HG03342 (cell line): ENCODE data around the gene SMC1B.
"Not testable (repeated sequence)": the region's sequence is repeated elsewhere in the genome, so short reads cannot be mapped to it uniquely, and the experiment has no call there.

ENCODE experiments used
- ATAC-seq: cut with Tn5 transposase; IDR thresholded peaks from one replicate; pipeline ENCODE4 v1.9.1; 2021; ENCODE audit warnings: mild to moderate bottlenecking, moderate library complexity; ENCODE audit not compliant: unreplicated experiment

SMC1B gene

GRCh38 chr22:45353786-45354185, 59.6 kb downstream of the SMC1B start:
- ATAC-seq: no peak

GRCh38 chr22:45352757-45353156, 60.6 kb downstream of the SMC1B start:
- ATAC-seq: not testable (repeated sequence)

DNA sequence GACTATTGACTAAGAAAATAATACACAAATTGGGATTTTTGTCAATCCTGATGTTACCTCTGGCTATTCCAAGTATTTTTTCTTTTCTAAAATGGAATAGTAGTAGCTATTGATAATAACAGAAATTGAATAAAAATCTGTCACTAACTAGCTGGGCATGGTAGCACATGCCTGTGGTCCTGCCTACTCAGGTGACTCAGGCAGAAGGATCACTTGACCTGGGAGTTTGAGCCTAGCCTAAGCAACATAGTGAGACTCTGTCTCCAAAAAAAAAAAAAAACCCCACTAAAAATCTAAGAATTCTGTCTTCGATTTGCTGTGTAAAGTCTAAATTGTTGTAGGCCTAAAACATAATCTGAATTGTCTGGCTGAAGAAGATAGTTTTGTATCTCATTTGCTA, 61.4 kb downstream of the SMC1B start:
- ATAC-seq: no peak

GRCh38 chr22:45349916-45350315, 63.5 kb downstream of the SMC1B start:
- no peak for ATAC-seq

- no peak for ATAC-seq
Measured at GRCh38 chr22:45344334-45344733, 69.1 kb downstream of the SMC1B start.

- ATAC-seq: no peak
Measured at GRCh38 chr22:45343143-45343542, 70.3 kb downstream of the SMC1B start.

DNA sequence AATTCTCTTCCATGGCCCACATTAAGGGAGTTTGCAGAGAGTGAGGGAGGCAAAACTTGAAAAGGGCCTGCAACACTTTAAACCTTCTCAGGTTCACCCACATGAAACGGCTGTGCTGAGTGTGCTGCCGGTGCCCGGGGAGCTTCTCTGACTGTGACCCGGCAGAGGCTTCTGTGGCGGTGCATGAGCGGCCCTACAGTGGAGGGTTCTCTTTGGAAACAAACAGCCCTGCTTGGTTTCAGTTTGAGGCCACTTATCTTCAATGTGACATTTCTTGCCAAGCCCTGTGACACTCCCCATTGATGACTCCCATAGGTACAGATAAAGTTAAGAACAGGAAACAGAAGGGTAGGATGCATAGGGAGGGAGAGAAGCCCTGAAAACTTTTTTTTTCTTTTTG, 71.9 kb downstream of the SMC1B start:
- no peak for ATAC-seq

DNA sequence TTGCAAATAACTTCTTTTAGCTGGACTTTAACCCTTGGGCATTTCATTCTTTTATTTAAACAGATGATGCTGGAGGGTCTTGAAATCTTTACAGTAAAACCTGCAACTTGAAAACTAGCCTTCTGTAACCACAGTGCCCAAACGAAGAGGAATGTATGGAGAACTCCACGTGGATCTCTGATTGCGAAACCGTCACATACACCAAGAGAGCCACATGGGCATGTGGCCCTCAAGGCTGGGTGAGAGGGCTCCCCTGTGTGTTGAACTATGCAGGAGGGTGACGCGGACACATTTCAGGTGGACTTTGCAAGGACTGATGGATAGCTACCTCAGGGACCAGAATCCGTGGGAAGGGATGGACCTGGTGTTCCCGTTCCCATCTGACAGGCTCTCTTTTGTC, 73.1 kb downstream of the SMC1B start:
- no peak for ATAC-seq

DNA sequence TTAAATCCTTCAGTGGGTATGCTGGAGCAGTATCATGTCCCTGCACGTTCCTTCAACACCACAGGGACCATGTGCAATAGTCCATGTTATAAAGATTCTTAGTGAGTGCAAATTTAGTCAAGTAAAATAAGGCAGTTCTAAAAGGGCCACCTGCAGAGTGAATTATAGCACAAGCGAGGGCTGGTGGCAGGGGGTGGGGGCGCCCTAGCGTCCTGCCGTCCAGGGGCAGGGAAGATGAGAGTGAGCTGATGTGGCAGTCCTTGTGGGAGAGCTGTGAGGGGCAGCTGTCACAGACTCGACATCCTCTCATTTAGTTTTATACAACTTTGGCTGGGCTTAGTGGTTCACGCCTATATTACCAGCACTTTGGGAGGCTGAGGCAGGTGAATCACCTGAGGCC, 74.6 kb downstream of the SMC1B start:
- ATAC-seq: no peak

GRCh38 chr22:45337536-45337935, 75.9 kb downstream of the SMC1B start:
- ATAC-seq: no peak

DNA sequence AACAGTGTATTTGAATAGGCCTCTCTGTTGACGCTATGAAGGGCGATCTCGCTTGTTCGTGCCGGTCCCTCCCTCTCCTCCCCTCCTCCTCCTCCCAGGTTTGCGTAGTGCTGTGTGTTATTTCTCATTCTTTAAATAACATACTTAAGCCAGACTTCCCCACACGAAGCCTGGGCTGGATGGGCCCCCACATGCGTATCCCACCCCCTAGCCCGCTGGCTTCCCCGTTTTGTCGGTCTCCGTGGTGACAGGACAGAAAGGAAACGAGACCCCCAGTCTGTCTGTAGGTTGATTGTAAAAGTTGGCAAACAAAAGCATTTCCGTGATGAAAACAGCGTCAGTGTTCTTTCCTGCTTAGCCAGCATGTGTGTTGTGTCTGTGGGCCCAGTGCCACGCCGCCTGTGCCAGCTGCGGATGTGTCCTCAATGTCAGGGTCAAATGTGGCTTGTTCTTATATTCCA, 76.4 kb downstream of the SMC1B start:
- no peak for ATAC-seq

- no peak for ATAC-seq
Measured at GRCh38 chr22:45335854-45336522, 77.4 kb downstream of the SMC1B start.

- no peak for ATAC-seq
Measured at GRCh38 chr22:45335021-45335818, 78.2 kb downstream of the SMC1B start.

DNA sequence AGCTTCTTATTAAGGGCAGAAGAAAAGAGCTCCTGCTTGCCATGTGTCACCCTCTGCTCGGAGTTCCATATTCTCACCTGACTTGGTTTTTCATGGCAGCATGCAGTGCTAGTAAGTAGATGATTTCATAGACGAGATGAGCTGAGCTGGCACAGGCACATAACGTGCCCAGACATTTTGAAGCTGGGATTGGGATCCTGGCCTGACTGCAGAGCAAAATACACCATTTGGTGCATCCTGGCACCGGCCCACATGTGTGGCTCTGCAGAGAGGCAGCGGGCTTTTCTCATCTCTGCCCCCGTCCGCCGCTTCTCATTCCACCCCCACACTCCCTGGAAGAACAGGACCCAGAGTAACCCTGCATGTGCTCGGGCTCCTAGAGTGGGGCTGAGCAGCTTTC, 78.9 kb downstream of the SMC1B start:
- no peak for ATAC-seq

- no peak for ATAC-seq
Measured at GRCh38 chr22:45334068-45334467, 79.3 kb downstream of the SMC1B start.

DNA sequence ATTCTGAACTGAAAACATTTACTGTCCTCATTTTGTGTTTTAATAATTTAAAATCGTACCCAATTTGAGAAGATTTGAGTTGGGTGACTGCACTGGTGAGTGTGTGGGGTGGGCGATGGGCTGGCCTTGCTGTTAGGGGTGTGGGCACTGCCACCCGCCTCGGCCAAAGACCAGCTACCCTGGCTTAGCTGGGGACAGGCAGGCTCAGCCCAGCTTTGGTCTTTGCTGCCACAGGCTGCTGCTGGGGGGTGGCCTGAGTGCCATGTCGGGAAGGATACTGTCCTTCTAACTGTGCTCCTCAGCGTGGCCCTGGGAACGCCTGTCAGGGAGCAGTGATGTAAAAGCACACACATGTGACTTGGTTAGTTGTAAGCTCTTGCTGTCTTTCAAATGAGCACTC, 81.4 kb downstream of the SMC1B start:
- no peak for ATAC-seq

GRCh38 chr22:45331486-45331885, 81.9 kb downstream of the SMC1B start:
- no peak for ATAC-seq

DNA sequence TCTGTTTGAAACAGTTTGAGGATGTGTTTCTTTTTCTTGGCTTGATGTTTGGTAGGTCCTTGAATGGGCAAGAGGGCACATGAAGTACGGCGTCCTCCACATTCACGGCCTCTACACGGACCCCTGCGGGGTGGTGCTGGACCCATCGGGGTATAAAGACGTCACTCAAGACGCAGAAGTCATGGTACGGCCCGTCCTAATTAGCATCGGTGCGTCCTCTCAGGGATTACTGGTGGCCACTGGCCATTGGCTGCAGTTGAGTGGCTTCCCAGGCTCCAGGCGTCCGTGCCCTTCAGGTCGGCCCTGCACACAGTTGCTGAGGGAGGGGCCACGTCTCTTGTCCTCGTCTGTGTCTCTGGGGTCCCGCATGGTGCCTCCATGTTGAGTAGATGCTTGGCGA, 82.9 kb downstream of the SMC1B start:
- ATAC-seq: no peak

- ATAC-seq: no peak
Measured at GRCh38 chr22:45329530-45329936, 83.9 kb downstream of the SMC1B start.

DNA sequence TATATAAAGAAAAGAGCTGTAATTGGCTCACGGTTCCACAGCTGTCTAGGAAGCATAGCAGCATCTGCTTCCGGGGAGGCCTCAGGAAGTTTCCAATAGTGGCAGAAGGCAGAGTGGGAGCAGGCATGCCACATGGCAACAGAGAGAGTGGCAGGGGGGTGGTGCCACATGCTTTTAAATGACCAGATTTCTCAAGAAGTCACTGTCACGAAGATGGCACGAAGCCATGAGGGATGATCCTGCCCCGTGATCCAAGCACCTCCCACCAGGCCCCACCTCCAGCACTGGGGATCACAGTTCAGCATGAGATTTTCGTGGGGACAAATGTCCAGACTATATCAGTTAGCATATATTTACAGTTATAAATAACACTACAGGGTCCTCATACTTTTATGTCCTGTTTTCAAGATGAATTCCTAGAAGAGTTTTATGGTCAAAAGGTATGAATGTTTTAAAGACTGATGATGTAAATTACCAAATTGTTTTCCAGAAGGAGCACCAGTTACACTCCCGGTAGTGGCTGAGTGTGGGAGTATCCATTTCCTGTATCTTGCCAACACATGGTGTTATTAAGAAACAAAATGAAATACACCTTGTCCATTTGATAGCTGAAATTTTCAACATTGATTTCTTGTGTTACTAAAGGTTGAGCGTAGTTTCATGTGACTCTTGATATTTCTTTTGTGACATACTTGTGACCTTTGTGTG, 84.4 kb downstream of the SMC1B start:
- ATAC-seq: no peak

- not testable (repeated sequence) for ATAC-seq
Measured at GRCh38 chr22:45328261-45328660, 85.1 kb downstream of the SMC1B start.

- no peak for ATAC-seq
Measured at GRCh38 chr22:45324311-45324711, 89.1 kb downstream of the SMC1B start.
